Measurements from ENCODE around the gene THADA.

The THADA gene

DNA sequence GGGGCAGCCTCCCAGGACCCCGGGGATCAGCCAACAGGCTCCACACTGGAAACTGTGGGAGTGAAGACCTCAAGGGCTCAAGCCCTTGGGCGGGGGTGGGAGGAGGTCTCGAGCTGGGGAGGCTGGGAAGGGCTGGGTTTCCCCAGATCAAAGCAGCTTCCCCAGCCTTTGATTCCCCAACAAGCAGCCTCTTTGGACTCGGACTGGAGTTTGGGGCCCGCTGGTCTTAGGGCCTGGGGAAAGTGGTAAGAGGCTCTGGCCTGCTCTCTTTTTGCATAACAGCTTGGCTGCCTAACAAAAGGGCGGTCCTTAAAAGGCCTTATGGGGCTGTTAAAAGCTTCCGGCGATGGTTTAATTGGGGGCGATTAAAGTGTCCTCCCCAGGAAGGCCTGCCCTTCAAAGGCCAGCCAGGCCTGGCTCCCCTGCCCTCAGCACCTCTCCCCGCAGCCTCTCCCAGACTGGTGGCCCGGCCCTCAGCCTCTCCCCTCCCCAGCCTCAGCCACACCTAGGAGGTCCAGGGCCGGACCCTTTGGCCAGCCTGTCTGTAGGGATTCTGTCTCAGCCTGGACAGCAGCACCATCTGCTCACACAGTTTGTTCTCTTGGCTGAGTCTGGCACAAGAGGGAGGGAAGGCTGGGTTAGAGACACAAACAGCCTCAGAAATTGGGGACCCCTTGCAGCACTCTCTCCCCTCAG is 409.0 kb downstream of the THADA start:
- DNase-seq (ENCODE audit: low spot score), result no peak

- DNase-seq (ENCODE audit: low spot score), result no peak
Measured at GRCh38 chr2:43186321-43186678, 409.5 kb downstream of the THADA start.

DNA sequence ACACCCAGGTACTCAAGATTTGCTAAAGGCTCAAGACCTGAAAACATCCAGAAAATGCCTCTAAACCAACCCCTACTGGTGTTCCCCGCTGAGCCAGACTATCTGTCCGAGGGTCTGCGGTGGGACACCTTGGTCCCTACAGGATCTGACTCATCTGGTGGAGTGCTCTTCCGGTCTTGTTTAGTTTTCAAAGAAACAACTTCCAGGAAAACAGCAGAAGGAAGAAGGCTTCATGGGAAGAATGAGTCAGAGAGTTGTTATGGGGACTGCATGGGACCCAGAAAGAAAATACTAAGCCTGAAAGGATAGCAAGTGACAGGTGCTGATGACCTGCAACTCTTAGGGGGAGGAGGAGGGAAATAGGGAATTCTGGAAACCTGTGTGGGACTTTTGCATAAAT is 410.7 kb downstream of the THADA start:
- DNase-seq (ENCODE audit: low spot score), result no peak

DNA sequence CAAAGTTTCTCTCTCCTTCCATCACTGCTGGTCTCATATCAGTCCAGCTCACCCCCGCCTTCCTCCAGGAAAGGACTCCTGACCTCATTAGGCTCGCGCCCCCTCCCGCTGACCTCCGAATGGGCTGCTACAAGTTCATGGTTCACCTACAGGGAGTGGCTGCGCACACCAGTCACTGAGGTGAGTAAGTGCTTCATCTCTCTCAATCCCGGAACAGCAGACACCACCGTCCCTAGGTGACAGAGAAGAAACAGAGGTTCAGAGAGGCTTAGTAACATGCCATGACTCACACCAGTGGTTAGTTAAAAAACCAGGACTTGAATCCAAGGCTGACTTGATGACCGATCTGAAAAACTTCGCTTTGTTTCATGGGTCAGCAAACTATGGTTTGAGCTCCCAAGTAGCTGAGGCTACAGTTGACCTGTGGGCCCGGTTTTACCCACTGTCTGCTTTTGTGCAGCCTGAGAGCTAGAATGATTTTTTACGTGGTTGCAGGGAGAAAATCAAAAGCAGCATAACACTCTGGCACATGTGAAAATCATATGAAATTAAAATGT is 411.4 kb downstream of the THADA start:
- DNase-seq (ENCODE audit: low spot score), result no peak

- DNase-seq (ENCODE audit: low spot score), result no peak
Measured at GRCh38 chr2:43183743-43184142, 412.1 kb downstream of the THADA start.

- no peak for DNase-seq (ENCODE audit: low spot score)
Measured at GRCh38 chr2:43180897-43181296, 414.9 kb downstream of the THADA start.
